ENCODE measurements around the gene CLK4.

The CLK4 gene

GRCh38 chr5:178560911-178561310, 65.9 kb downstream of the CLK4 start:
- Histone ChIP-seq H3K4me1 (ENCODE audit: control insufficient read depth in 1 of 2, insufficient read depth in 2 of 2, low read length in 2 of 2) (no peaks in the 10 kb centered on the region), H3K36me3 (ENCODE audit: control insufficient read depth in 1 of 2, insufficient read depth in 2 of 2, low read length in 2 of 2) (no peaks in the 10 kb centered on the region), H3K27me3 (ENCODE audit: control insufficient read depth in 1 of 2, insufficient read depth in 2 of 2, low read length in 2 of 2) (peaks cover 0 to 4% of the 10 kb centered on the region in 2 donors), H3K4me3 (ENCODE audit: low read depth in 1 of 2, low read length in 2 of 2) (no peak overlapping the region), H3K27ac (ENCODE audit: low read depth, low read length) (no peak overlapping the region), H3K9me3 (ENCODE audit: control insufficient read depth in 1 of 2, low read length in 2 of 2) (no peaks in the 10 kb centered on the region), H3K9ac (ENCODE audit: low read depth in 1 of 2, low read length in 2 of 2) (no peak overlapping the region)

GRCh38 chr5:178557416-178557815, 69.4 kb downstream of the CLK4 start:
- H3K4me1 ChIP-seq (ENCODE audit: control insufficient read depth in 1 of 2, insufficient read depth in 2 of 2, low read length in 2 of 2) = no peaks in the 10 kb centered on the region
- no peak overlapping the region for H3K9ac ChIP-seq (ENCODE audit: low read depth in 1 of 2, low read length in 2 of 2)
- H3K27me3 ChIP-seq (ENCODE audit: control insufficient read depth in 1 of 2, insufficient read depth in 2 of 2, low read length in 2 of 2) = no peaks in the 10 kb centered on the region
- H3K36me3 ChIP-seq (ENCODE audit: control insufficient read depth in 1 of 2, insufficient read depth in 2 of 2, low read length in 2 of 2) = no peaks in the 10 kb centered on the region
- no peaks in the 10 kb centered on the region for H3K9me3 ChIP-seq (ENCODE audit: control insufficient read depth in 1 of 2, low read length in 2 of 2)
- H3K4me3 ChIP-seq (ENCODE audit: low read depth in 1 of 2, low read length in 2 of 2) = no peak overlapping the region
- H3K27ac ChIP-seq (ENCODE audit: low read depth, low read length) = no peak overlapping the region

- Histone ChIP-seq H3K4me1 (ENCODE audit: control insufficient read depth in 1 of 2, insufficient read depth in 2 of 2, low read length in 2 of 2) (no peaks in the 10 kb centered on the region), H3K27ac (ENCODE audit: low read depth, low read length) (no peak overlapping the region), H3K36me3 (ENCODE audit: control insufficient read depth in 1 of 2, insufficient read depth in 2 of 2, low read length in 2 of 2) (no peaks in the 10 kb centered on the region), H3K9me3 (ENCODE audit: control insufficient read depth in 1 of 2, low read length in 2 of 2) (no peaks in the 10 kb centered on the region), H3K4me3 (ENCODE audit: low read depth in 1 of 2, low read length in 2 of 2) (no peak overlapping the region), H3K9ac (ENCODE audit: low read depth in 1 of 2, low read length in 2 of 2) (no peak overlapping the region), H3K27me3 (ENCODE audit: control insufficient read depth in 1 of 2, insufficient read depth in 2 of 2, low read length in 2 of 2) (no peaks in the 10 kb centered on the region)
Measured at GRCh38 chr5:178555771-178556211, 71.1 kb downstream of the CLK4 start.

GRCh38 chr5:178555005-178555404, 71.8 kb downstream of the CLK4 start:
- H3K36me3 ChIP-seq (ENCODE audit: control insufficient read depth in 1 of 2, insufficient read depth in 2 of 2, low read length in 2 of 2) = no peaks in the 10 kb centered on the region
- H3K4me1 ChIP-seq (ENCODE audit: control insufficient read depth in 1 of 2, insufficient read depth in 2 of 2, low read length in 2 of 2) = no peaks in the 10 kb centered on the region
- H3K4me3 ChIP-seq (ENCODE audit: low read depth in 1 of 2, low read length in 2 of 2) = no peak overlapping the region
- H3K9ac ChIP-seq (ENCODE audit: low read depth in 1 of 2, low read length in 2 of 2) = no peak overlapping the region
- no peaks in the 10 kb centered on the region for H3K27me3 ChIP-seq (ENCODE audit: control insufficient read depth in 1 of 2, insufficient read depth in 2 of 2, low read length in 2 of 2)
- H3K9me3 ChIP-seq (ENCODE audit: control insufficient read depth in 1 of 2, low read length in 2 of 2) = no peaks in the 10 kb centered on the region
- no peak overlapping the region for H3K27ac ChIP-seq (ENCODE audit: low read depth, low read length)

- no peaks in the 10 kb centered on the region for H3K9me3 ChIP-seq (ENCODE audit: control insufficient read depth in 1 of 2, low read length in 2 of 2)
- no peaks in the 10 kb centered on the region for H3K27me3 ChIP-seq (ENCODE audit: control insufficient read depth in 1 of 2, insufficient read depth in 2 of 2, low read length in 2 of 2)
- H3K9ac ChIP-seq (ENCODE audit: low read depth in 1 of 2, low read length in 2 of 2) = no peak overlapping the region
- H3K4me1 ChIP-seq (ENCODE audit: control insufficient read depth in 1 of 2, insufficient read depth in 2 of 2, low read length in 2 of 2) = no peaks in the 10 kb centered on the region
- H3K4me3 ChIP-seq (ENCODE audit: low read depth in 1 of 2, low read length in 2 of 2) = no peak overlapping the region
- H3K27ac ChIP-seq (ENCODE audit: low read depth, low read length) = no peak overlapping the region
- H3K36me3 ChIP-seq (ENCODE audit: control insufficient read depth in 1 of 2, insufficient read depth in 2 of 2, low read length in 2 of 2) = no peaks in the 10 kb centered on the region
Measured at GRCh38 chr5:178554311-178554710, 72.5 kb downstream of the CLK4 start.

GRCh38 chr5:178553517-178553916, 73.3 kb downstream of the CLK4 start:
- Histone ChIP-seq H3K4me1 (ENCODE audit: control insufficient read depth in 1 of 2, insufficient read depth in 2 of 2, low read length in 2 of 2) (no peaks in the 10 kb centered on the region), H3K9me3 (ENCODE audit: control insufficient read depth in 1 of 2, low read length in 2 of 2) (no peaks in the 10 kb centered on the region), H3K27me3 (ENCODE audit: control insufficient read depth in 1 of 2, insufficient read depth in 2 of 2, low read length in 2 of 2) (no peaks in the 10 kb centered on the region), H3K36me3 (ENCODE audit: control insufficient read depth in 1 of 2, insufficient read depth in 2 of 2, low read length in 2 of 2) (no peaks in the 10 kb centered on the region), H3K9ac (ENCODE audit: low read depth in 1 of 2, low read length in 2 of 2) (no peak overlapping the region), H3K27ac (ENCODE audit: low read depth, low read length) (no peak overlapping the region), H3K4me3 (ENCODE audit: low read depth in 1 of 2, low read length in 2 of 2) (no peak overlapping the region)

Measured in duodenal mucosa (tissue), 2 donors.